ENCODE results near the gene U2AF1L4. TPM values are rescaled to one million over a fixed set of nuclear protein-coding genes. Genes with fewer than 3 reads are reported as not detected.

U2AF1L4 gene
- total RNA-seq = 4.8 and 9.5 TPM in 2 replicates

DNA sequence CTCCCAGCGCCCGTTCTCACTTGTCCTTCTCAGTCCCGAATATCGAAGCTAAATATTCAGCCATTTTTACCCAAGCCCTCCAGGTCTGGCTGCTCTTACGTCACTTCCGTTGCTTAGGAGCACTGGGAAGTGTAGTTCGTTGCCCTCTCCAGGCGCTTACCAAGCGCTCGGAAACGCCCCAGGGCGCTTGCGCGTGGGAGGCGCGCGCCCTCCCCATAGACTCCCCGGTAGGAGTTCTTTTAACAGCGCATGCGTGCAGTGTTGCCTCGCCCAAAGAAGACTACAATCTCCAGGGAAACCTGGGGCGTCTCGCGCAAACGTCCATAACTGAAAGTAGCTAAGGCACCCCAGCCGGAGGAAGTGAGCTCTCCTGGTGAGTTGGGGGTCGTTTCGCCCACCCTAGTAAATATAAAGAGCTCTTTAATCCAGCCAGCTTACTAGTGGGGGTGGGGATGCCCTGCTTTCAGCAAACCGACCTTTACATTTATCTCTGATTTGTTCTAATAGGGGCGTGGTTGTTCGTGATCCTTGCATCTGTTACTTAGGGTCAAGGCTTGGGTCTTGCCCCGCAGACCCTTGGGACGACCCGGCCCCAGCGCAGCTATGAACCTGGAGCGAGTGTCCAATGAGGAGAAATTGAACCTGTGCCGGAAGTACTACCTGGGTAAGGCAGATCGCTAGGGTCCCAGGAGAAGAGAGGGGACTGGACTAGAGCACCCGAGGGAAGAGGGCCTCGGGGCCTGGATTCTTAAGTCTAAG, at the start of gene U2AF1L4, which contains the start of gene PSENEN:
Gene U2AF1L4 (minus strand): TSS at position 91 of the 759 bp plus-strand sequence. CDS start 27 bp downstream, at position 64.
Gene PSENEN (plus strand): TSS at position 324 of the 759 bp plus-strand sequence. CDS start 280 bp downstream, at position 604.

GRCh38 chr19:35775298-35776101, 30.3 kb upstream of the U2AF1L4 start, which contains the start of gene ARHGAP33:
TSS of gene ARHGAP33 (plus strand) at chr19:35775564. CDS start at chr19:35775659, 95 bp downstream.

GRCh38 chr19:35757749-35758608, 12.8 kb upstream of the U2AF1L4 start, which contains the start of gene PROSER3:
TSS of gene PROSER3 (plus strand) at chr19:35758176. CDS start at chr19:35758216, 40 bp downstream.

DNA sequence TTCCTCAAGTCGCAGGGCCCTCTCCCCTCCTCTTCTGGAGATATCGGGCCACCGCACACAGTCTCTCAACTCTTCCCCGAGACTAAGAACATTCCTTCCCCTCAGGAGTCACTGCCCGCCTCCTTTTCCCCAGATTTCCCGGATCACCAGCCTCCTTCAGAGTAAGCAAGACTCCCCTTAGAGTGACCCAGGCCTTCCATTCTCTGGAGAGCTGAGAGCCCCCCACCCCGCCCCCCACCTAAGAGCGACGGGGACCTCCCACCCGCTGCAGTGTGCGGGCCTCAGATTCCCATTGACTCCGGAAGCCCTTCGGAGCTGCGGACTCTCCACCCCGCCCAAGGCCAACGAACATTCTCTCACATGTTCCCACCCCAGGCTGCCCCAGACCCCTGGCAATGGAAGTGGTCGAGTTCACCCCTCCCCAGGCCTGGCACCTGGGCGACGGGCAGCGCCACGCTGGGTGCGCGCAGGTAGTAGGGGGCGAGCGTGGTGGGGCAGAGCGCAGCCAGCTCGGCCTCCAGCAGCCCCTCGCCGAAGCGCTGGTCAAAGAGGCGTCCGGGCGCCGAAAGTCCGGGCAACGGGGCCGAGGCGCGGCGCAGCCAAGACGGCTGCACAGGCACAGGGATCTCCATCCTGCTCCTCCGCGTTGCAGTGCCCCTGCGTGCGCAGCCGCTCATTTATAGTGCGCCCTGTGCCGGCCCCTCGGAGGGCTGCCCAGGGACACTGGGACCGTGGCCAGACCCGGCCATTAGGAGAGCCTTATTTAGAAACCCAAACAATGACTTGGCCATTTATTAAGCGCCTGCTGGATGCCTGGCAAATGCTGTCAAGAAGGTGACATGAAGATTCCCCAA, 11.4 kb upstream of the U2AF1L4 start, which contains the start of gene HSPB6:
Gene HSPB6 (minus strand): TSS at position 653 of the 854 bp plus-strand sequence. CDS start 21 bp downstream, at position 632.

DNA sequence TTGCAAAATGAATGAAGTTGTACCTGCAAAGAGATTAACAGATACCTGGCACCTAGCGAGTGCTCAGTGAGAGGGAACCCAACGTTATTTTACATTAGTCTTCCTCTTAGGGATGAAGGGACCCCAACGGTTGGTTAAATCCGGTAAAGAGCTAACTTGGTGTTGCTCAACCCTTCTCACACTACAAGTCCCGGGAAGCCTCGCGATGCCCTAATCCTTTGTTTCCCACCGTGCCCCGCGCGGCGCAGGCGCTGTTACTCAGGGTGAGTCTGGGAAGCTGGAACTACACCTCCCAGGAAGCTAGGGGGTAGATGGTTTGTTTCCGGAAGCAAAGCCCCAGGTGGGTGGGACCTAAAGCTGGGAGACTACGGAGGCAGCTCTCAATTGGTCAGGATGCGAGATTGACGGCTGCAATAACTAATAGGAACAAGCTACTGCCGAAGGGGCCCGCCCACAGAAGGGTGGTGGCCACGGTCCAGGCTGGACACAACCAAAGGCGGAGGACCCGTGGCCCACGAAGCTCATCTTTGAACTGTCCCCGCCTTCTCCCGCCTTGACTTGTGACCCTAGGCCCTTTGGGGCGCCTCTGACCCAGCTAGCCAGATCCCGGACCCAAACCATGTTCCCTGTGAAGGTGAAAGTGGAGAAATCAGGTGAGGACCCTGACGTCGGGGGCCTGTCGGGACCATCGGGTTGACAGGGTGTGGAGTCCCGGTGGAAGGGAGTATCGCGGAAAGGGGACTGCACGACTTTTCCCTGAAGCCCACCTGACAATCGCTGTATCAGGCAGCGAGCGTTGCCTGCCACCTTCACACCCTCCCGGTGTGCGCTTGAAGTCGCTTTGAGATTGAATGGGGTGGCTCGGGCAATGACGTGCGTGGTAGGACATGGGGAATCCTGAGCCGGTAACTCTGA, 3.1 kb upstream of the U2AF1L4 start, which contains the start of gene LIN37:
Gene LIN37 (plus strand): TSS at position 471 of the 915 bp plus-strand sequence. CDS start 149 bp downstream, at position 620.

GRCh38 chr19:35742121-35742724, 3.0 kb downstream of the U2AF1L4 start, which contains the start of gene IGFLR1:
TSS of gene IGFLR1 (minus strand) at chr19:35742452. CDS start at chr19:35741180, 1,272 bp downstream.

GRCh38 chr19:35717665-35718344, 27.4 kb downstream of the U2AF1L4 start, which contains the start of gene KMT2B:
TSS of gene KMT2B (plus strand) at chr19:35718003. CDS start at chr19:35718019, 16 bp downstream.

DNA sequence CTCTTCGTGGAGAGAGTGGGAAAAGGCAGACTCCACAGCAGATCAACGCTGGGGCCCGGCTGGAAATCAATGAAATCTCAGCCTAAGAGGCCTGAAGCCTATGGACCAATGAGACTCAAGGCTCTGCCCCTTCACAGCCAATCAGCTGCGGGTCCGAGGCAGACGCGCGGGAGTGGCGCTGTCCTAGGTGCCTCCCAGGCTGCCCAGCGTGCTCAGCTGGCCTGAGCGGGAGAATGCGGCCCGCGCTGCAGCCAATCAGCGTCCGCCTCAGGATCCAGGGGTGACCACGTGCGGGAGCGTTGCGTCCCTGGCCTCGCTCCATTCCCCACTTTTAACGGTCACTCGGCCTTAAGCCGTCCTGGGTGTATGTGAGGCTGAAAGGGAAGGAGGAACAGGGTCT, 41.0 kb downstream of the U2AF1L4 start, which contains the start of gene ZBTB32:
Gene ZBTB32 (plus strand): TSS at position 341 of the 400 bp plus-strand sequence. CDS start 10,069 bp downstream, outside the sequence.

Other genes starting within 250 kb of the U2AF1L4 start
- gene DMKN, start 231.8 kb downstream of the U2AF1L4 start, total RNA-seq = 12.1 and 21.0 TPM in 2 replicates
- 1.9 and 2.5 TPM in 2 replicates for gene SBSN, start 217.1 kb downstream of the U2AF1L4 start, total RNA-seq
- gene GAPDHS, start 212.0 kb downstream of the U2AF1L4 start, total RNA-seq = not detected in 2 replicates
- 46.9 and 60.5 TPM in 2 replicates for gene TMEM147, start 199.8 kb downstream of the U2AF1L4 start, total RNA-seq
- gene ATP4A, start 181.8 kb downstream of the U2AF1L4 start, total RNA-seq = not detected in 2 replicates
- gene PMIS2, start 159.2 kb downstream of the U2AF1L4 start, total RNA-seq = not detected in 2 replicates
- gene HAUS5, start 132.7 kb downstream of the U2AF1L4 start, total RNA-seq = 4.3 and 4.6 TPM in 2 replicates
- gene RBM42, start 116.4 kb downstream of the U2AF1L4 start, total RNA-seq = 38.3 and 41.6 TPM in 2 replicates
- 0.13 and 0.32 TPM in 2 replicates for gene ETV2, start 103.7 kb downstream of the U2AF1L4 start, total RNA-seq
- gene COX6B1, start 97.1 kb downstream of the U2AF1L4 start, total RNA-seq = 183 and 279 TPM in 2 replicates
- not detected in 2 replicates for gene UPK1A, start 78.9 kb downstream of the U2AF1L4 start, total RNA-seq
- gene ZBTB32, start 40.9 kb downstream of the U2AF1L4 start, total RNA-seq = not detected in 2 replicates
- 5.7 and 6.0 TPM in 2 replicates for gene KMT2B, start 27.4 kb downstream of the U2AF1L4 start, total RNA-seq
- gene IGFLR1, start 3.0 kb downstream of the U2AF1L4 start, total RNA-seq = 1.2 TPM in 2 replicates
- gene PSENEN, start 233 bp upstream of the U2AF1L4 start, total RNA-seq = 12.5 and 13.3 TPM in 2 replicates
- 10.1 and 12.2 TPM in 2 replicates for gene LIN37, start 3.2 kb upstream of the U2AF1L4 start, total RNA-seq
- 34.6 and 52.4 TPM in 2 replicates for gene HSPB6, start 11.6 kb upstream of the U2AF1L4 start, total RNA-seq
- 7.6 and 9.3 TPM in 2 replicates for gene PROSER3, start 12.8 kb upstream of the U2AF1L4 start, total RNA-seq
- 1.3 and 2.4 TPM in 2 replicates for gene ARHGAP33, start 30.1 kb upstream of the U2AF1L4 start, total RNA-seq
- not detected in 2 replicates for gene PRODH2, start 67.4 kb upstream of the U2AF1L4 start, total RNA-seq
- gene NPHS1, start 107.1 kb upstream of the U2AF1L4 start, total RNA-seq = not detected in 2 replicates
- gene KIRREL2, start 111.5 kb upstream of the U2AF1L4 start, total RNA-seq = under 0.01 TPM in 2 replicates
- 4.1 and 6.5 TPM in 2 replicates for gene APLP1, start 123.2 kb upstream of the U2AF1L4 start, total RNA-seq
- 6.3 TPM in 2 replicates for gene NFKBID, start 155.1 kb upstream of the U2AF1L4 start, total RNA-seq
- gene HCST, start 157.1 kb upstream of the U2AF1L4 start, total RNA-seq = 0.91 and 1.4 TPM in 2 replicates
- gene TYROBP, start 162.9 kb upstream of the U2AF1L4 start, total RNA-seq = not detected in 2 replicates
- 3.2 and 5.9 TPM in 2 replicates for gene LRFN3, start 191.0 kb upstream of the U2AF1L4 start, total RNA-seq
- gene SDHAF1, start 249.8 kb upstream of the U2AF1L4 start, total RNA-seq = 16.9 and 17.0 TPM in 2 replicates

All from articular chondrocyte of knee joint (primary cell).